Stomach (tissue), 4 donors: ENCODE measurements around the gene THADA.

Experiments used
- POLR2A ChIP-seq, 4 donors: fragments of 450-650 bp; IDR thresholded peaks; one replicate each; pipeline ENCODE4 v1.6.1; 2016; ENCODE audit warnings: antibody characterized with exemption in 4 of 4, control low read depth in 2 of 4, mild to moderate bottlenecking in 1 of 4, moderate library complexity in 1 of 4
- TF ChIP-seq, protein P1 (sequence below), 7 experiments: fragments of 450-650 bp in 4 of 7; fragments of 200-600 bp in 3 of 7; sonication (generic) in 3 of 7; IDR thresholded peaks; one replicate each; pipeline ENCODE4 v1.5.1; 2016 to 2019; ENCODE audit warnings: antibody characterized with exemption in 7 of 7, control low read depth in 2 of 7, mild to moderate bottlenecking in 1 of 7

DNA sequence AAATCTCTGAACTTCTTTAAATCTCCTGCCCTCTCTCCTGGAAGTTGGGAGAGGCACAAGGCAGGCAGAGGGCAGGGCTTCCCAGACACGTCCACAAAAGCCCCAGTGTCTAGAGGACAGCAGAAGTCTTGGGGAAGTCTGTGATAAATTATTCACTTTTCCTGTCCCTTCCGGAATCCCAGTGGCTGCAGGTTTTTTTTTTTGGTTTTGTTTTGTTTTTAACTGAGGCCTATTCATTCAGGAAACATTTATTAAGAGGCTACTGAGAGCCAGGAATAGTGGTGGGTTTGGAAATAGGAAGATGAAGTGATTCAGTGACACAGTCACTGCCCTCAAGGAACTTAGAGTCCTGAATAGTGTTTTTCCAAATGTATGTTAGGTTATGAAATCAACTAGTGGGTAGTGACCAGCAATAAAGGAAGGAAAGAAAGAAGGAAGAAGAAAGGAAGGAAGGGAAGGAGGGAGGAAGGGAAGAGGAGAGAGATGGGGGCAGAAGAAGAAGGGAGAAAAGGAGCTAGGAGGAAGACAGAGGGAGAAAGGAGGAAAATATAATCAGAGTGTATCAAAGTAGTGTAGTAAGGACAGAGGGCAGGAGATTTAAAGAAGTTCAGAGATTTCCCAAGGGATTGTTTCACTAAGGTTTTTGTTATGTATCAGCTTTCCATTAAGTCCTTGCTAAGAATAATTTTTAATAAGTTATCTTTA lies 270.6 kb downstream of the THADA start:
- TF ChIP-seq, protein P1, sequence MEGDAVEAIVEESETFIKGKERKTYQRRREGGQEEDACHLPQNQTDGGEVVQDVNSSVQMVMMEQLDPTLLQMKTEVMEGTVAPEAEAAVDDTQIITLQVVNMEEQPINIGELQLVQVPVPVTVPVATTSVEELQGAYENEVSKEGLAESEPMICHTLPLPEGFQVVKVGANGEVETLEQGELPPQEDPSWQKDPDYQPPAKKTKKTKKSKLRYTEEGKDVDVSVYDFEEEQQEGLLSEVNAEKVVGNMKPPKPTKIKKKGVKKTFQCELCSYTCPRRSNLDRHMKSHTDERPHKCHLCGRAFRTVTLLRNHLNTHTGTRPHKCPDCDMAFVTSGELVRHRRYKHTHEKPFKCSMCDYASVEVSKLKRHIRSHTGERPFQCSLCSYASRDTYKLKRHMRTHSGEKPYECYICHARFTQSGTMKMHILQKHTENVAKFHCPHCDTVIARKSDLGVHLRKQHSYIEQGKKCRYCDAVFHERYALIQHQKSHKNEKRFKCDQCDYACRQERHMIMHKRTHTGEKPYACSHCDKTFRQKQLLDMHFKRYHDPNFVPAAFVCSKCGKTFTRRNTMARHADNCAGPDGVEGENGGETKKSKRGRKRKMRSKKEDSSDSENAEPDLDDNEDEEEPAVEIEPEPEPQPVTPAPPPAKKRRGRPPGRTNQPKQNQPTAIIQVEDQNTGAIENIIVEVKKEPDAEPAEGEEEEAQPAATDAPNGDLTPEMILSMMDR (IDR thresholded peaks at IDR 0.05), result no peak
- TF ChIP-seq POLR2A (IDR thresholded peaks at IDR 0.05), result no peak
